Bronchial epithelial cell (primary cell): ENCODE measurements around the gene ADAMTS9. TPM values are rescaled to one million over a fixed set of nuclear protein-coding genes. Genes with fewer than 3 reads are reported as not detected.

Source experiments
- DNase-seq: peaks from one replicate; pipeline ENCODE4 v3.0.0-alpha.2; 2010; ENCODE audit warnings: low read depth
- FAIRE-seq: peaks from 2 replicates; lab custom pipeline; 2011; peaks lifted over from hg19 to GRCh38; lab: Jason Lieb, UNC
- H3K27me3 ChIP-seq: 2 replicates; pipeline ENCODE4 v1.5.1; 2011; ENCODE audit warnings: low read length; ENCODE audit not compliant: control insufficient read depth, insufficient read depth
- H3K36me3 ChIP-seq: 2 replicates; pipeline ENCODE4 v1.5.1; 2011; ENCODE audit warnings: low read length; ENCODE audit not compliant: control insufficient read depth, insufficient read depth
- H3K4me3 ChIP-seq: 2 replicates; pipeline ENCODE4 v1.5.1; 2011; ENCODE audit warnings: mild to moderate bottlenecking, low read depth, low read length, control low read depth
- CTCF ChIP-seq: IDR thresholded peaks from 2 replicates; pipeline ENCODE4 v1.5.1; 2011; ENCODE audit warnings: mild to moderate bottlenecking, moderate library complexity, low read length, control low read depth, inconsistent platforms; ENCODE audit not compliant: insufficient read depth, severe bottlenecking
- total RNA-seq: library from RNA; depleted of rRNA; stranded (reverse); fragments of >200 nt; gene quantifications from 2 replicates; pipeline ENCODE4 v1.2.1, GENCODE V29; 2014

ADAMTS9 gene
- total RNA-seq, 1 donor from 2014 or later = 0.26 TPM

DNA sequence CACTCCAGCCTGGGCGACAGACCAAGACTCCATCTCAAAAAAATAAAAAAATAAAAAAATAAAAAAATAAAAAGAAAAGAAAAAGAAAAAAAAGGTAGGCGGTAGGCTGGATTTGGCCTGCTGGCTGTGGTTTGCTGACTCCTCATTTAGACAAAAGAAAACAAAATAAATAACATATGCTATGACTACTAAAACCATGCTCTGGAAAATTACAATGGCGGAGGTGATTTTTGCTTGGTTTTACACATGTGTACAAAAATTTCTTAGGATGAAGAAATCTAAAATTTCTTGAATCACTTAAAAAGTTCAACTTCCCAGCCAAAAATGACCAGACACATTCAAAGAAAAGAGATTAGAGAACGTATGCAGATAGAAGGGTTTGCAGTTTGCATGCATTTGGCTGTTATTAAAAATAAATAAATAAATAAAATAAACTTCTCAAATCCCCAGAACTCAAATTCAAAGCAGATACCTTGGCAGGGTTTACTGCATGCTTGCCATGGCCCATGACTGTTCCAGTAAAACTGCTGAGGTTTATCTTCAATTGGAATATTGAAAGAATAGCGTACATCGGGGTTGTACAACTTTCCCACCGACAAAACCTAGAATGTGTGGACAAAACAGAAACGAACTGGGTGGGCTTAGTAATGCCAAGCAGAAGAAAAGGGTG, 65.9 kb downstream of the ADAMTS9 start:
- FAIRE-seq (no peak), DNase-seq (no peak)
- no peak for TF ChIP-seq CTCF
- Histone ChIP-seq H3K36me3 (no peaks in the 10 kb centered on the region), H3K4me3 (no peak overlapping the region), H3K27me3 (no peaks in the 10 kb centered on the region)

GRCh38 chr3:64621275-64621674, 66.5 kb downstream of the ADAMTS9 start:
- no peak for TF ChIP-seq CTCF
- H3K36me3 ChIP-seq = no peaks in the 10 kb centered on the region
- no peak for FAIRE-seq
- no peak for DNase-seq
- no peaks in the 10 kb centered on the region for H3K27me3 ChIP-seq
- H3K4me3 ChIP-seq = no peak overlapping the region

DNA sequence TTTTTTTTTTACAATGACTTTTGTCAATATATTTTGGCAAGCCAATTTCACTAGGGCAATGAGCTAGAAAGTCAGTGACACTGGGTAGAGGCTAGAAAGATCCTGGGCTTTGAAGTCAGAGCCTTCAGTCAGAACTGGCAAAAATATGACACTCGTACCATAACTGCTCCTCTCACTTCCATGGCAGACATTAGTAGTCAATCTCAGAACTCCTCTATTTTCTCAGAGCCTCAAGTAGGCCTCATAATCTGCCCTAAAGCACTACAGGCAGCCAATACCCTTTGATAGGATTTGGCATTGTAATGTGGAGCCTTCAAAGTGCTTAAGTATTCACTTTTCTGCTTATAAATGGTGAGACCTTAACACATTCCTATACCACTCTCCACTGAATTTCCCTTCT, 67.8 kb downstream of the ADAMTS9 start:
- Histone ChIP-seq H3K4me3 (no peak overlapping the region), H3K36me3 (no peaks in the 10 kb centered on the region), H3K27me3 (no peaks in the 10 kb centered on the region)
- DNase-seq = no peak
- no peak for TF ChIP-seq CTCF
- no peak for FAIRE-seq

DNA sequence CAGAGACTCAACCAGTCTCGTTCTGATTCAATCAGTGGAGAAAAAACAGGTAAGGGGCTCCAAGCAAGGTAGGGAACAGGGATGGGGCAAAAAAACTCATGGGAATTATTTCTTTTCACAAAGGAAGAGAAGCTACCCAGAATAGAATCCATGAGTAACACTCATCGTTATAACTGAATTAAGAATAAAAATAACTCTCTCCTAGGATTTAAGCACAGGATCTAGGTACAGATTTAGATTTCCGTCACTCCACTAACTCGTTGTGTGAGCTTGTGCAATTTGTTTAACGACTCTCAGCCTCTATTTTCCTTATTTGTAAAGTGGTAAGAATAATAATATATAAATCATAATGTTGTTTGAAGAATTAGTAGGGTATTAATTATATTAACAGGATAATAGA, 68.6 kb downstream of the ADAMTS9 start:
- TF ChIP-seq CTCF = no peak
- no peak for FAIRE-seq

GRCh38 chr3:64617610-64618009, 70.2 kb downstream of the ADAMTS9 start:
- Histone ChIP-seq H3K4me3 (no peak overlapping the region), H3K36me3 (no peaks in the 10 kb centered on the region), H3K27me3 (no peaks in the 10 kb centered on the region)
- TF ChIP-seq CTCF = no peak
- FAIRE-seq (no peak), DNase-seq (no peak)

More for the DNA sequence above, 68.6 kb downstream of the ADAMTS9 start:
- DNase-seq = no peak
- Histone ChIP-seq H3K4me3 (no peak overlapping the region), H3K27me3 (no peaks in the 10 kb centered on the region), H3K36me3 (no peaks in the 10 kb centered on the region)

GRCh38 chr3:64616953-64617352, 70.8 kb downstream of the ADAMTS9 start:
- TF ChIP-seq CTCF = no peak
- no peaks in the 10 kb centered on the region for H3K27me3 ChIP-seq
- FAIRE-seq (no peak), DNase-seq (no peak)
- no peak overlapping the region for H3K4me3 ChIP-seq
- no peaks in the 10 kb centered on the region for H3K36me3 ChIP-seq
